ENCODE results near the gene GGT1.
"Not testable (repeated sequence)": the region's sequence is repeated elsewhere in the genome, so short reads cannot be mapped to it uniquely, and the experiment has no call there.

GGT1 gene

GRCh38 chr22:24584166-24584790 is 18.7 kb upstream of the GGT1 start:
- no peak for DNase-seq

- no peak for DNase-seq
These were observed 18.1 kb upstream of the GGT1 start for GRCh38 chr22:24584871-24585411.

- no peak for DNase-seq
These were observed 17.5 kb upstream of the GGT1 start for GRCh38 chr22:24585461-24585860.

- DNase-seq, result no peak
These were observed 17.0 kb upstream of the GGT1 start for GRCh38 chr22:24585927-24586546.

- DNase-seq, result no peak
These were observed 15.7 kb upstream of the GGT1 start for GRCh38 chr22:24587251-24587650.

- no peak for DNase-seq
These were observed 15.0 kb upstream of the GGT1 start for GRCh38 chr22:24587948-24588347.

- no peak for DNase-seq
These were observed 14.6 kb upstream of the GGT1 start for GRCh38 chr22:24588381-24588756.

GRCh38 chr22:24588757-24589481 is 14.1 kb upstream of the GGT1 start:
- no peak for DNase-seq

- no peak for DNase-seq
These were observed 13.4 kb upstream of the GGT1 start for GRCh38 chr22:24589518-24590030.

- DNase-seq, result no peak
These were observed 12.3 kb upstream of the GGT1 start for GRCh38 chr22:24590596-24591173.

GRCh38 chr22:24591286-24591830 is 11.6 kb upstream of the GGT1 start:
- DNase-seq, result no peak

GRCh38 chr22:24592058-24592850 is 10.7 kb upstream of the GGT1 start:
- no peak for DNase-seq

GRCh38 chr22:24592851-24593558 is 10.0 kb upstream of the GGT1 start, which contains the start of gene LRRC75B:
Gene LRRC75B, minus strand, starts transcription at chr22:24593073. Its CDS starts 34 bp downstream, at chr22:24593039.
- no peak for DNase-seq

GRCh38 chr22:24593559-24593835 is 9.5 kb upstream of the GGT1 start:
- not testable (repeated sequence) for DNase-seq

GRCh38 chr22:24593836-24594568 is 9.0 kb upstream of the GGT1 start:
- no peak for DNase-seq

GRCh38 chr22:24594569-24595120 is 8.3 kb upstream of the GGT1 start:
- no peak for DNase-seq

GRCh38 chr22:24595228-24595627 is 7.8 kb upstream of the GGT1 start:
- no peak for DNase-seq

- no peak for DNase-seq
These were observed 7.1 kb upstream of the GGT1 start for GRCh38 chr22:24595863-24596262.

GRCh38 chr22:24597076-24597475 is 5.9 kb upstream of the GGT1 start:
- DNase-seq, result not testable (repeated sequence)

GRCh38 chr22:24599514-24599913 is 3.5 kb upstream of the GGT1 start:
- no peak for DNase-seq

Measured in activated effector memory CD4-positive, alpha-beta T cell treated with Interleukin-2 at 50 U/mL for 16 hours (primary cell).